Activated CD8-positive, alpha-beta memory T cell treated with anti-CD3 and anti-CD28 coated beads, Interleukin-2, amount 50 U/mL, for 24 hours (primary cell): Measurements from ENCODE around the gene YWHAE.
"Not testable (repeated sequence)": the region's sequence is repeated elsewhere in the genome, so short reads cannot be mapped to it uniquely, and the experiment has no call there.

Source experiments
- DNase-seq: peaks from one replicate; pipeline ENCODE4 v3.0.0-alpha.2; 2020; ENCODE audit errors: extremely low read depth

Gene YWHAE

DNA sequence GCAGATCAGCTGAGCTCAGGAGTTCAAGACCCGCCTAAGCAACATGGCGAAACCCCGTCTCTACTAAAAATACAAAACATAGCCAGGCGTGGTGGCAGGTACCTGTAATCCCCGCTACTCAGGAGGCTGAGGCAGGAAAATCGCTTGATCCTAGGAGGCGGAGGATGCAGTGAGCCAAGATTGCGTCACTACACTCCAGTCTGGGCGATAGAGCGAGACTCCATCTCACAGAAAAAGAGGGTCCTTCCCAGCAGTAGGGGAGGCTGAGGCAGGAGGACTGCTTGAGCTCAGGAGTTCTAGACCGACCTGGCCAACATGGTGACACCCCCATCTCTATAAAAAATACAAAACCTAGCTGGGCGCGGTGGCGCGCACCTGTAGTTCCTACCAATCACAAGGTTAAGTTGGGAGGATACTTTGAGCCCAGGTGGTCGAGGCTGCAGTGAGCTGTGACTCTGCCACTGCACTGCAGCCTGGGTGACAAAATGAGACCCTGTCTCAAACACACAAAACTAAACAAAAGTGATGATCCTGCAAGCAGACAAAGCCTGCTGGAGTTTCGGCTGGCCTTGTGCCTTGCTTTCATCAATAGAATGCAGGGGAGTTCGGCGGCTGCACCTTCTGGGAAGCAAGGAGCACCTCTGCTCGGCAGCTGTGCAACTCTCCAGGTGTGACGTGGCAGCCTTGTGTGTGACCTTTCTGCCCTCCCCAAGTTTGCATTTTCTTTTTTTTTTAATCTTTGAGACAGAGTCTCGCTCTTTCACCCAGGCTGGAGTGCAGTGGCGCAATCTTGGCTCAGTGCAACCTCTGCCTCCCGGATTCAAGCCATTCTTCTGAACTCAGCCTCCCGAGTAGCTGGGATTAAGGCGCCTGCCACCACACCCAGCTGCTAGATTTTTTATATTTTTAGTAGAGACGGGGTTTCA lies 12.4 kb upstream of the YWHAE start:
- DNase-seq, result no peak

DNA sequence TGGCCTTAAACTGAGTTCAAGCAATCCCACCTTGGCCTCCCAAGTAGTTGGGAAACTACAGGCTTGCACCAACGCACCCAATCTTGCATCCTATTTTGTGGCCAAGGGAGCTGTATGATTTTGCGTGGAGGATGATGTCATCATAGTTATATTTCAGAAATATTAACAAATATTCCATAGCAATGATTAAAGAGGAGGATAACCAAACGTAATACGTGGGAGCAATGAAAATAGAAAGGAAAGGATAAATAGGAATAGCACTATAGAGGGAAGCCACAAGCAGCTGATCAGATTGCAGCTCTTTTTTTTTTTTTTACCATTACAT lies 2.2 kb upstream of the YWHAE start:
- no peak for DNase-seq

DNA sequence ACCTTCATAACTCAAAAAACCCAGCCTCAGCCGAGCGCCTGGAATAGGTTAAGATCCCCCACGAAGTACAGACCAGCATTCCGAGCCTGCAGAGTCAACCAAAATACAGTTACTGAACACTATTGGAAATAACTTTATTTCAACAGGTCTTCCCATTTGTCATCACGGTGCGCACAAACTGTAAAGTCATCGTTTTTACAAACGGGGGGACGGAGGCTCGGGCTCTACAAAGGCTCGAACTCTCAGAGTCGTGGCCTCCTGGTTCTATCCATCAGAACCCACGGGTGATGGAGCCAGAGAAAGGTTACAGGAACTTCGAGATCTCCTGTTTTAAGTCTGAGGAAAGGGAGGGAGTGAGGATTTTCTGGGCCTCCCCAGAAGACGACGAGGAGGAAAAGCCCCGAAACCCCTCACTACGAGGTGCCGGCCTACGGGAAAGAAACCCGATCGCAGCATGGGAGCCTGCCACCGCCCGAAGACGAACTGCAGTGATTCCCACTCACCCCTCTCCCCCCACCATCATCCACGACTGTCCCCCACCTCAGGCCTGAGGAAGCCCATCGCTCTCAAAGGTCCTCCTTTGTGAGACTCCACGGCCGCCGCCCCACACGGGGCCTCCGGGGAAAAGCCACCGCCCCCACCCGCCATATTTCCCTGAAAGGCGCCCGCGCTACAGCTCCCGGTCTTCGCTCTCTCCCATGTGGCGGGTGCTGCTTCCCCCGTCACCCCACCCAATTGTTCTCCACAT lies 917 bp downstream of the YWHAE start:
- DNase-seq, result no peak

DNA sequence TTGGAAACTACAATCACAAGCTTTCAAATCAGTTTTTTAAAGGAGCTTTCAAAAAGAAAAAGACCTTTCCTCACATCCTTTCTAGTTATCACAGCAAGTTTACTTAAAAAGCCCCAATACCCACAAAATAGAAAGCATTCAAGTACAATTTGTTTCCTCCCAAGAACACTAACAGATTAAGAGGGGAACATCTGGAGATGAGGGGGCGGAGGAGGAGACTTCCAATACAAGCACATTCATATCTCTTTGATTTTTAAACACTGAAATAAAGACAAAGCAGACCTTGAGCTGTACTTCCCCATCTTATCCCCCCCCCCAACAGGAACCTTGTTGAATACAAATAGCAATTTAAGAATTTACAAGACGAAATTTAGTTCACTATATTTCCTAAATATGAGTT lies 2.0 kb downstream of the YWHAE start:
- no peak for DNase-seq

DNA sequence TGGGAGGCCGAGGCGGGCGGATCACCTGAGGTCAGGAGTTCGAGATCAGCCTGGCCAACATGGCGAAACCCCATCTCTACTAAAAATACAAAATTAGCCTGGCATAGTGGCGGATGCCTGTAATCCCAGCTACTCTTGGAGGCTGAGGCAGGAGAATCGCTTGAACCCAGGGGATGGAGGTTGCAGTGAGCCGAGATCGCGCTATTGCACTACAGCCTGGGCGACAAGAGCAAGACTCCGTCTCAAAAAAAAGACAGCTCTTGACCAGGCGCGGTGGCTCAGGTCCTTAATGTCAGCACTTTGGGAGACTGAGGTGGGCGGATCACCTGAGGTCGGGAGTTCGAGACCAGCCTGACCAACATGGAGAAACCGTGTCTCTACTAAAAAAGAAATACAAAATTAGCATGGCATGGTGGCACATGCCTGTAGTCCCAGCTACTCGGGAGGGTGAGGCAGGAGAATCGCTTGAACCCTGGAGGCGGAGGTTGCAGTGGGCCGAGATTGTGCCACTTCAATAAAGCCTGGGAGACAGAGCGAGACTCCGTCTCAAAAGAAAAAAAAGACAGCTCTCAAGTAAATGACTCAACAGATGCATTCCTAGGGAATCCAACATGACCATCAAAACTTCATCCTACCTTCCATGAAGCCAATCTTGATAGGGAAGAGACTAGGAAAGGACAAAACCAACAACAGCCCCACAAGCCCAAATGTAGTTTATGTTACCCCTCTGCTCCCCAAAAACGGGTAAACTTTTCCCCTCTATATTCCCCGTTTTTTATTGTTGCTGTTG lies 4.0 kb downstream of the YWHAE start:
- not testable (repeated sequence) for DNase-seq

DNA sequence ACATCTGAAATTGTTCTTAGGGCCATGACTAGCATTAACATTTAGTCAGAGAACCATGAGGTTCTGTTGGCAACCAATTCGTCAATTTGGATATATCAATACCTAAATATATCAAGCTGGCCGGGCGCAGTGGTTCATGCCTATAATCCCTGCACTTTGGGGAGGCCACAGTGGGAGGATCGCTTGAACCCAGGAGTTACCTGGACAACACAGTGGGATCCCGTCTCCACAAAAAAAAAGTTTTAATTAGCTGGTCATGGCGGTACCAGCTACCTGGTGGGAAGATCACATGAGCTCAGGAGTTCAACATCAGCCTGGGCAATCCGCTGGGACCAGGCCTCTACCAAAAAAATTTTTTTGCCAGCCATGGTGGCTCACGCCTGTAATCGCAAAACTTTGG lies 8.4 kb downstream of the YWHAE start:
- no peak for DNase-seq

DNA sequence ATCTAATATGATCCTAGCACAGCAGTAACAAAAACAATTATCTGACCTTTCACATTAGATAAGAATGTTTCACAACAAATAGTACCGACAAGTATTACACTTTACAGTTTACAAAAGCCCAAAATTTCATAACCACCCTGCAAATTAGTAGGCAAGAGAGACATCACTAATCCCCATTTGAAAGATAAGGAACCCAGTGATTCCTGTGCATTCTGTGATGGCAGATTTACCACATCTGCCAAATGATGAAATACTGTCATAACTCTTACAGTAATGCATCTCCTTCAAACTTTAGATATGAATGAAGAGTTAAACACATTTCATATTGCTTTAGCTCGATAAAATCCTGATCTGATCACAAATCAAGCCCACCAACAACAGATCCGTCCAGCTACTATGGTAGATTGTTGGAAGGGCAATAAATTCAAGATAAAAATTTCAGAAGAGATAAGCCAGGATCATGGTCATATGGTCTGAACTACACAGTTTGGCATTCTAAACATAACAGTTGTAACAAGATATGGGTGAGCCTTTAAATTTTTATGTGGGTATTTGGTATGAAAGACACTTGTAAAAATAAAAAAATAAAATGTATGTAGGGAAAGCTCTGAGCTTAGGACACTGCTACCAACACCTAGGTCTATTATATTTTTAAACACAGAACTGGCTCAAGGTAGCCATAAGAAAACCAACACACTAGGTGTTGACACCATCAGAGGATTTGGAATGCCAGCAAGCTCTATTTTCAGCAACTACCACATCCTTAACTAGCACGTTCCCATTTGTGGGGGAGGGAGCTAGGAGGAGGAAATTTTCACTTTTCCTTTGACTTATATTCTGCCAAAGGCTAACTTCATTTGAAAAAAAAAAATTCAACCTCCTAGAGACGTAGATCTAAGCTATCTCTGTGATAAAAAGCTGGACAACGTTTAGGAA lies 9.3 kb downstream of the YWHAE start:
- DNase-seq, result no peak

DNA sequence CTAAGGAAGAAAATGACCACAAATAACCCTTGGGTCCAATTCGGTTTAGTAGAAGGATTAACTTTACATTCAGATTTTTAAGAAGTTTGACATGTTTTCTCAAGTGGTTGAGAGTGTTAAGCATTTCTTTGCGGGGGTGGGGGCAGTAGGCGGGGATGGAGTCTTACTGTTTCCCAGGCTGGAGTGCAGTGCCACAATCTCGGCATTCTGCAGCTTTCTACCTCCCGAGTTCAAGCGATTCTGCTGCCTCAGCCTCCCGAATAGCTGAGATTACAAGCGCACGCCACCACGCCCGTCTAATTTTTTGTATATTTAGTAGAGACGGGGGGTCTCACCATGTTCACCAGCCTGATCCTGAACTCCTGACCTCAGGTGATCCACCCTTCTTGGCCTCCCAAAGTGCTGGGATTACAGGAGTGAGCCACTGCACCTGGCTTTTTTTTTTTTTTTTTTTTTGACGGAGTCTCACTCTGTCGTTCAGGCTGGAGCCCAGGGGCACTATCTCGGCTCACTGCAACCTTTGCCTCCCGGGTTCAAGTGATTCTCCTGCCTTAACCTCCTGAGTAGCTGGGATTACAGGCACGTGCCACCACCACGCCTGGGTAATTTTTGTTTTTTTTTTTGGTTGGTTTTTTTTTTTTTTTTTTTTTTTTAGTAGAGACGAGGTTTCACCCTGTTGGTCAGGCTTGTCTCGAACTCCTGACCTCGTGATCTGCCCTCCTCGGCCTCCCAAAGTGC lies 12.4 kb downstream of the YWHAE start:
- DNase-seq, result not testable (repeated sequence)

DNA sequence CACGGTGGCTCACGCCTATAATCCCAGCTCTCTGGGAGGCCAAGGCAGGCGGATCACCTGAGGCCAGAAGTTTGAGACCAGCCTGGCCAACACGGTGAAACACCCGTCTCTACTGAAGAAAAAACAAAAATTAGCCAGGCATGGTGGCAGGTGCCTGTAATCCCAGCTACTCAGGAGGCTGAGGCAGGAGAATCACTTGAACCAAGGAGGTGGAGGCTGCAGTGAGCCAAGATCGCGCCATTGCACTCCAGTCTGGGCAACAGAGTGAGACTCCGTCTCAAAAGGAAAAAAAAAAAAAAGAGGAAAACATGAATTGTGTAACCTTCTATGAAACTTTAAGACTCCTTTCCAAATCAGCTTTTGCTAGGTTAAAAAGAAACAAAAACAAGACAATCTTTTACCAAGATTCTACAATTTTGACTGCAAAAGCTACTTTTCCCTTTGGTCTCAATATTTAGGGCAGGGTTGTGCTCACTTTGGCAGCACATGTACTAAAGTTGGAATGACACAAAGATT lies 13.3 kb downstream of the YWHAE start:
- not testable (repeated sequence) for DNase-seq

DNA sequence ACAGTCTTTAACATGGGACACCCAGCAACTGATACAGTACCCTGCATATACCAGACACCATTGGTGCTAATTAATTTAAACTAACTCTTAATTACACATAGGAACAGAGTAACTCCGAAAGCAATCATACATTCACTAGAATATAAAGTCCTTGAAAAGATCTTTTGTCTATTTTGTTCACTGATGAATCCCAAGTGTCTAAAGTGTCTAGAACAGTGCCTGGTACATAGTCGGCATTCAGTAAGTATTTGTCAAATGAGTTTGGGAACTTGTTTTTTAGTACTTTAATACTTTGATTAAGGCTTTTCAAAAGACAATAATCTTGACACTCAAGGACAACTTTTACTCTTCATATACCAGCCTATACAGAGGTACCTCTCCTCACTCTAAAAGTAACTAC lies 13.8 kb downstream of the YWHAE start:
- no peak for DNase-seq

DNA sequence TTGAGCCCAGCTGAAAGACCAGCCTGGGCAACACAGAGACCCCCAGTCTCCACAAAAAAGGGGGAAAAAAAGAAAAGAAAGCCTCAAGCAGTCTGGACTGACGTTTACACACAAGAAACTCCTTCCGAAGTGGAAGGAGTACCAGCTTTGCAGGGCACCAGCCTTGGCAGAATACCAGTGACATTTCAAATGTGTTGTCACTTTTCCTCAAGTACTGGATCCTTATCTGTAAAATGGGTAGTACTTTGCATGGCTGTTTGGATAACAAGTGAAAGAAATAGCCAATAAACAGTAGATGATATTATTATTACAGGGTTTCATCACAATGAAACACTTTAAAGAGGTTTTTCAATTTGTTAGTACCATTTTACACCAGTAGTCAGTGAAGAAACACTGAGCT lies 14.2 kb downstream of the YWHAE start:
- DNase-seq, result no peak

DNA sequence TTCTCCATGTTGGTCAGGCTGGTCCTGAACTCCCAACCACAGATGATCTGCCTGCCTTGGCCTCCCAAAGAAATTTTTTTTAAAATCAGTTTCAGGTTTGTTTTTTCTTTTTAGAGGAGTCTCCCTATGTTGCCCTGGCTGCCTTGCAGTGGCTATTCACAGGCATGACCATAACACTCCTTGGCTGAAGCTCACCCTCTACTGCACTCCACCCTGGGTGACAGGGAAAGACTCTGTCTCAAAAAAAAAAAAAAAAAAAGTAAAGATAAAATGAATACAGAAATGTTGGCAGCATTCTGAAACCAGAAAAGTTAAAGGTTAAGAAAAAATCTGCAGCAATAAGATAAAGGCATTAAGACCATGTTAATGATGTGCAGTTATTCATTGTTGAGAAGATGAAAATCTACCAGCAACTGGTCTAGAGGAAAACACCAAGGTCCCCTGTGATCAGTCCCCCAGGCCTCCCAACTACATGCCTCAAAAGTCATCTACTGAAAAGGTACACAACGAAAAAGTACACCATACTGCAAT lies 15.1 kb downstream of the YWHAE start:
- no peak for DNase-seq

DNA sequence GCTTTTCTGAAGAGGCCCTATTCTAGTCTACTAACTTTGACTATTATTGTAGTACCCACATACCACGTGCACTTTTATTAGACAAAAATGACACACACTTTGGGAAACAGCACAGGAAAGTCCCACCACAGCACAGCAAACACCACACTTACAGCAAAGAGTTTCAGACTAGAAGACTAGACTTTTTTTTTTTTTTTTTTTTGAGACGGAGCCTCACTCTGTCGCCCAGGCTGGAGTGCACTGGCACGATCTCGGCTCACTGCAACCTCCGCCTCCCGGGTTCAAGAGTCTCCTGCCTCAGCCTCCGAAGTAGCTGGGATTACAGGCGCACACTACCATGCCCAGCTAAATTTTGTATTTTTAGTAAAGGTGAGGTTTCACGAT lies 20.1 kb downstream of the YWHAE start:
- no peak for DNase-seq

DNA sequence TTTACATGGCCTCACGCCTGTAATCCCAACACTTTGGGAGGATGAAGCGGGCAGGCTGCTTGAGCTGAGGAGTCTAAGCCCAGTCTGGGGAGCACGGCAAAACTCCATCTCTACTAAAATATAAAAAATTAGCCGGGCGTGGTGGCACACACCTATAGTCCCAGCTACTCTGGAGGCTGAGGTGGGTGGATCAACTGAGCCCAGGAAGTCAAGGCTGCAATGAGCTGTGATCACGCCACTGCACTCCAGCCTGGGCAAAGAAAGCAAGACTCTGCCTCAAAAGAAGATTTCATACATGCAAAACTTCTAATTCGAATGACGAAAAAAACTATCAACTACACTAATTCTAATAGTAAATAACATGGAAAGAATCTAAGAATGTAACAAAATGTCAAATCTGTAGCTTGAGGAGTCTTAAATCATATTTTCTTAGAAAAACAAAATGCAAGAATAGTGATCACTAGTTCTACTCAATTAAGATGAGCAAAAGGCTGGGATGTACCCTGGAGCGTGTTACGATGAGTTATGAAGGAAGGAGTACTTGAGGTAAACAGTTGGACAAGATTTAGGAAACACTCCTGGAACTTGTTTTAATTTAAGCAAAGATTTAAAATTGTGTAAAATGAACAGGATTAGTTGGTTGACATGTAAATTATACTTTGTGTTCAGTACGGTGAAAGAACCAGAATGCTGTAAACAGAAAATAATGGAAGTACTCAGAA lies 20.7 kb downstream of the YWHAE start:
- no peak for DNase-seq

DNA sequence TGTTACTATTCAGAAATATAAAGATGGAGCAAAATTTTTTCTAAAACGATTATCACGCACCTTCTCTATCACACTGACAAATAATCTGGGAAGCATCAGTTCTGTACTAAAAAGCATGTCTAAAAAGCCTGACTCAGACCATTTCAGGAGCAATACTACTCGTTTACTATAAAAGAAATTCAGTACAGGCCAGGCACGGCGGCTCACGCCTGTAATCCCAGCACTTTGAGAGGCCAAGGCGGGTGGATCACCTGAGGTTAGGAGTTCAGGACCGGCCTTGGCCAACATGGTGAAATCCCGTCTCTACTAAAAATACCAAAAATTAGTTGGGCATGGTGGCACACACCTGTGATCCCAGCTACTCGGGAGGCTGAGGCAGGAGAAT lies 21.6 kb downstream of the YWHAE start:
- DNase-seq, result not testable (repeated sequence)

DNA sequence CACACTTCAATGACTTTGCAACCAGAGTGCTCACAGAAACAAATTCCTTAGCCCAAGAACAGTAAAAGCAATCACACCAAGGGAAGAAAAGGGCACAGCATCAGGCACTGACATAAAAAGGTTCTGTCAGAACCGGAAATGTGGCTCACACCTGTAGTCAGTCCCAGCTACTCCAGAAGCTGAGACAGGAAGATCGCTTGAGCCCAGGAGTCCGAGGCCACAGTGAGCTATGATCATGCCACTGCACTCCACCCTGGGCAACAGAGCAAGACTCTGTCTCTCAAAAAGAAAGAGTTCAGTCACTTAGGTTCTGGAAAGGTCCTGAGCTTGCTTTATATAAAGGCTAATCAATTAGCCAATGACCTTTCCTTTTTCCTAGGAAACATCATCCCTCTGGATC lies 22.7 kb downstream of the YWHAE start:
- DNase-seq, result no peak

DNA sequence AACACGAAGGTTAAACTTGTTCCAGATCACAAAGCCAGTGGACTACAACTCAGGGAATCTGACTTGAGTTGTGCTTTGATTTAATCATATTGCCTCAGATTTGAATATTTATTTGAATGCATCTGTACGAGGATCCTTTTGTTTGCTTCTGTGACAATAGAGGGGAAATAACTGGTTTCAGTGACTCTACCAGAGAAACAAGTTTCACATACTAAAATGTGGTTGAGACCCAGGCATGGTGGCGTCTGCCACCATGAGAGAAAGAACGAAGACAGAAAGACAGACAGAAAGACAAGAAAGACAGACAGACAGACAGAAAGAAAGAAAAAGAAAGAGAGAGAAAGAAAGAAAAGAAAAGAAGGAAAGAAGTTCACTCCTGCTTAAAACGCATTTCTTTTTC lies 24.0 kb downstream of the YWHAE start:
- DNase-seq, result no peak

DNA sequence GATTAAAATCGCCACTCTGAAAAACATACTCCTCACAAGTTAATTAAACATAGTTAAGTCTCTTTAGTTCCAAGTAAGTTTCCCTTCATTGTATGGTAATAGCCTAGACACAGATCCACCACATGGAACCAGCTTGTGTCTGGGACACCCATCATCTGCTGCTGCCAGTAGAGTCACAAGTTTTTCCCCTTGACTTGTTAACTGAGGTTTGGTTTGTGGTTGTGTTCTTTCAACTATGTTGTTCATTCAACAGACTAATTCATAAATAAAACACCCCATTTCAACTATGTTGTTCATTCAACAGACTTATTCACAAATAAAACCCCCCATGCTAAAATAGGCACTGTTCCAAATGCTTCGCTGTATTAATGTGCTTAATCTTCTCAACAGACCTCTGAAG lies 24.4 kb downstream of the YWHAE start:
- DNase-seq, result no peak

DNA sequence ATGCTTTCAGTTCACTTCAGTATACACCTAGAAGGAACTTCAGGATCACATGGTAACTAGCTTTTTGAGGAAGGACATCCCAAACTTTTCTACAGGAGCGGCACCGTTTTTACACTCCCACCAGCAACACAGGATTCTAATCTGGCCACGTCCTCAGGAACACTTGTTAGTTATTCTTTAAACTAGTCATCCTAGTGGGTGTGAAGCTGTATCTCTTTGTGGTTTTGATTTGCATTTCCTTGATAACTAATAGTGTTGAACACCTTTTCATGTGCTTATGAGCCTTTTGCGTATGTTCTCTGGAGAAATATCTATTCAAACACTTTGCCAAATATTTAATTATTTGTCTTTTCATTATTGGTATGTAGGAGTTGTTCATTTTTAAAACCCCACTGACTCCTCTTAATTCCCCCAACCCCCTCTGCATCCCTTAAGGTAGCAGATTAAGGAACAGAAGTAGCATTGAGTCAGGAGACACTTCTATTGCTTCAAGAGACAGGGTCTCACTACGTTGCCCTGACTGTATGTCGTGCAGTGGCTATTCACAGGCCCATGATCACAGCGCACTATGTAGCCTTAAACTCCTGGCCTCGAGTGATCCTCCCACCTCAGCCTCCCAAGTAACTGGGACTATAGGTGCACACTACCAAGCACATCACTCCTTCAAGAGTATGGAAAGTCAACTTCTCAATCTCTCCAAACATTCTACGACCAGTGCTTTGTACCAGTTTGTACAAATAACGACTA lies 25.4 kb downstream of the YWHAE start:
- DNase-seq, result no peak
